Activated CD8-positive, alpha-beta memory T cell treated with anti-CD3 and anti-CD28 coated beads, Interleukin-2, amount 50 U/mL, for 24 hours (primary cell): ENCODE results near the gene GPR50.

ENCODE experiments used
- DNase-seq: peaks from one replicate; pipeline ENCODE4 v3.0.0-alpha.2; 2020; ENCODE audit errors: extremely low read depth

The GPR50 gene

DNA sequence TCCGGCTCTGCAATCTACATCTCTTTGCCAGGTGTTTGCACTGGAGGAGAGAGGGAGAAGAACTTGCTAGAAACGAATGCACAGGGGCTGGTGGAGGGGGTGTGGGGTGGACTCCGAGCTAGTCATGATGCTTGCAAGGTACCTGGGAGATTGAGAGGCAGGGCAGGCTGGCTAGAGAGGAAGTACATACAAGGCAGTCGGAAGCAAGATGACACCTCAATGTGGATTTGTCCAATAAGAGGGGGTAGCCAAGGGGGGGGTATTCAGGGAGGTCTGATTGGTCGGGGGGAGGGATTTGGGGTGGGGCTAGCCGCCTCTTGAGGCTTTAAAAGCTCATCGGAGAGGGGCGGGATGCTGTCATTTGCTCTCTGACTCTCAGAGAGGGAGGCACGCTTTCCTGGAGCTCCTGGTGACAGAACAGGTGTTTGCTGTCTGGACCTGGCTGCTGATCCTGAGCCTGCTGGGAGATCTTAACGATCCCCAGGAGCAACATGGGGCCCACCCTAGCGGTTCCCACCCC is at the start of gene GPR50:
Gene GPR50 (plus strand): TSS at position 354 of the 520 bp plus-strand sequence. CDS start 138 bp downstream, at position 492.
- DNase-seq = no peak

- no peak for DNase-seq
Measured at GRCh38 chrX:151132531-151132930, 43.9 kb upstream of the GPR50 start.

DNA sequence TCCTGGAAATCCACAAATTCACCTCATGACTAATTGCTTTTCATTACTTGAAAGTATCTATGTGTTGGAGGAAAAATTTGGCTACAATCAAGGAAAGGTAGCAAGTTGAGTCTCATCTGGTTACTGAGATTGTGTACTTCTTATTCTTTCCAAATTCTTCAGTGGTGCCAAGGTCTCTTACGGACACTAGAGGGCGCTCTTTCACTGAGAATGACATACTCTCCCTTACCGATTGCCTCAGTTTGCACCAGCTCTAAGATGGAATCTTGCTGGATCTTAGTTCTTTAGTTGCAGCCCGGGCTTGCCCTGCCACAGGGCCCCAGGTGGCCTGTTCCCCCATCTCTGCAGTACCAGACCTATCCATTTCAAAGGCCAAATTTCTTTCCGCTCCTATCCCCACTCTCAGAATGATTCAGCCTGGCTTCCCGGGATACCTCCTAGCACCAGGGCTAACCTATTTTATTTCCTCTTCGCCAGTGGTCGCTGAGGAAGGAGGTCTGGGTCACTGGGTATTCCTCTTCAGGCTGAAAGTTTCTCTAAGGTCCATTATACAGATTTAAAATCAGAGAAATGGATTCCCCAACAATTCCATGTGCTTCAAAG is 24.6 kb upstream of the GPR50 start:
- no peak for DNase-seq

GRCh38 chrX:151153086-151153485 is 23.3 kb upstream of the GPR50 start:
- no peak for DNase-seq

- no peak for DNase-seq
Measured at GRCh38 chrX:151153667-151154066, 22.7 kb upstream of the GPR50 start.

GRCh38 chrX:151155234-151155633 is 21.1 kb upstream of the GPR50 start:
- no peak for DNase-seq

DNA sequence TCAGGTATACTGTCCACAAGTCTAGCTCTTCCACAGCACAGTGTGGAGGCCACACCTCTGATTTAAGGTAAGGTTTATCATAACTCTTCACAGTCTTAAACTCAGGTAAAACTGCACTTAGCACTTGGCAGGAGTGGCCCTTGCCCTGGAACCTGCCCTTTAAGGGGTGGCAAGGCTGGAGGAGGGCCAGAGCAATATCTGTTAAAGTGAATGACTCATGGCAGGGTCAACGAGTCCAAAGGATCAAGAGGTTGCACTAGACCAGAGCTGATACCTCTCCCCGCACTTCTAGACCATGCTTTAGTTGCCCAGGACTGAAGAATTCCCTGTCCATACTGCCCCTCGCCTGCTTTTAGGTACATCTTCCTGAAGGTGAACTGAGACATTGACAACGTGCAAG is 14.7 kb upstream of the GPR50 start:
- no peak for DNase-seq

- no peak for DNase-seq
Measured at GRCh38 chrX:151167791-151168345, 8.5 kb upstream of the GPR50 start.

- DNase-seq = no peak
Measured at GRCh38 chrX:151169783-151170182, 6.6 kb upstream of the GPR50 start.

GRCh38 chrX:151174581-151175282 is 1.7 kb upstream of the GPR50 start:
- no peak for DNase-seq

GRCh38 chrX:151175283-151176062 is 911 bp upstream of the GPR50 start:
- DNase-seq = no peak

- no peak for DNase-seq
Measured at GRCh38 chrX:151177141-151178027, 1.0 kb downstream of the GPR50 start.

DNA sequence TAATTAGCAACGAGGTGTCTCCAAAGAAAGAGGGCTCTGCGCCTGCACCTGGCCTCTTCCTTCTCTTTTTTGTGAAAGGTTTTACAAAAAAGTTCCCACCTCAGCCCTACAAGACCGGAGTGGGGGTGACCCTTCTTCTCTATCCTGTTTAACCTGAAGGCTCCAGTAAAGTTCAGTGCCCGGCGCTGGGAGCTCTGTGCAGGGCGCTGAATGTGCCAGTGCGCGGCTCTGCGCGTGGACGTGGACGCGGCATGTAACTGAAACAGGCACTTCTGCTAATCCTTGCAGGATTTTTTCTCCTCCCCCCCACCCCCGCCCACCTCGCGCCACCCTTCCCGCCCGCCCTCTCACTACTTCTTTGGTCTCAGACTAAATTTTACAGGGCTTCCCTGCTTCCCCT is 2.4 kb downstream of the GPR50 start:
- no peak for DNase-seq

DNA sequence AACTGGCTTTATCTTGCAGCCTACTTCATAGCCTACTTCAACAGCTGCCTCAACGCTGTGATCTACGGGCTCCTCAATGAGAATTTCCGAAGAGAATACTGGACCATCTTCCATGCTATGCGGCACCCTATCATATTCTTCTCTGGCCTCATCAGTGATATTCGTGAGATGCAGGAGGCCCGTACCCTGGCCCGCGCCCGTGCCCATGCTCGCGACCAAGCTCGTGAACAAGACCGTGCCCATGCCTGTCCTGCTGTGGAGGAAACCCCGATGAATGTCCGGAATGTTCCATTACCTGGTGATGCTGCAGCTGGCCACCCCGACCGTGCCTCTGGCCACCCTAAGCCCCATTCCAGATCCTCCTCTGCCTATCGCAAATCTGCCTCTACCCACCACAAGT is 4.0 kb downstream of the GPR50 start:
- no peak for DNase-seq

GRCh38 chrX:151181088-151181487 is 4.7 kb downstream of the GPR50 start:
- no peak for DNase-seq

GRCh38 chrX:151183233-151183753 is 6.9 kb downstream of the GPR50 start:
- DNase-seq = no peak

- no peak for DNase-seq
Measured at GRCh38 chrX:151183912-151184565, 7.7 kb downstream of the GPR50 start.

GRCh38 chrX:151184705-151185104 is 8.3 kb downstream of the GPR50 start:
- DNase-seq = no peak

GRCh38 chrX:151206871-151207270 is 30.5 kb downstream of the GPR50 start:
- DNase-seq = no peak

GRCh38 chrX:151225843-151226242 is 49.5 kb downstream of the GPR50 start:
- no peak for DNase-seq

GRCh38 chrX:151226941-151227340 is 50.6 kb downstream of the GPR50 start:
- no peak for DNase-seq
